Natural killer cell (primary cell): ENCODE results near the gene RANBP17. TPM values are rescaled to one million over a fixed set of nuclear protein-coding genes. Genes with fewer than 3 reads are reported as not detected.

ENCODE experiments used
- ATAC-seq, 3 donors: fragments of 150-1000 bp in 2 of 3; fragments of 200-7000 bp in 1 of 3; cut with Tn5 transposase; 1 replicate in 1 of 3; 2 replicates in 2 of 3; pipeline ENCODE4 v1.10.0; 2021; ENCODE audit warnings: mild to moderate bottlenecking in 2 of 3, moderate library complexity in 2 of 3
- DNase-seq, 2 donors: peaks; one replicate each; pipeline versions ENCODE4 v3.0.0 to v3.0.0-alpha.2; 2013 to 2021; ENCODE audit warnings: mixed read lengths in 1 of 2
- H3K27ac ChIP-seq: one replicate; pipeline ENCODE4 v1.5.1; 2013; ENCODE audit warnings: mild to moderate bottlenecking, low read length
- H3K27me3 ChIP-seq: one replicate; pipeline ENCODE4 v1.6.1; 2013; ENCODE audit warnings: low read length; ENCODE audit not compliant: control insufficient read depth, insufficient read depth
- H3K36me3 ChIP-seq: one replicate; pipeline ENCODE4 v1.6.1; 2013; ENCODE audit warnings: low read length; ENCODE audit not compliant: control insufficient read depth, insufficient read depth
- H3K4me1 ChIP-seq: one replicate; pipeline ENCODE4 v1.6.1; 2013; ENCODE audit warnings: low read length; ENCODE audit not compliant: control insufficient read depth, insufficient read depth
- H3K4me3 ChIP-seq: one replicate; pipeline ENCODE4 v1.5.1; 2013; ENCODE audit warnings: low read length
- H3K9me3 ChIP-seq: one replicate; pipeline ENCODE4 v1.6.1; 2013; ENCODE audit warnings: low read length; ENCODE audit not compliant: control insufficient read depth, insufficient read depth
- H3K27ac Mint-ChIP-seq, 2 donors: one replicate each; pipeline ENCODE4 v1.8.0; 2022; ENCODE audit warnings: mild to moderate bottlenecking in 2 of 2, mixed read lengths in 2 of 2, moderate library complexity in 1 of 2
- H3K27me3 Mint-ChIP-seq, 2 donors: one replicate each; pipeline ENCODE4 v1.8.0; 2022; ENCODE audit warnings: low read depth in 2 of 2, mixed read lengths in 2 of 2
- H3K36me3 Mint-ChIP-seq: one replicate; pipeline ENCODE4 v1.8.0; 2022; ENCODE audit warnings: mixed read lengths
- H3K4me1 Mint-ChIP-seq, 2 donors: one replicate each; pipeline ENCODE4 v1.8.0; 2022; ENCODE audit warnings: mixed read lengths in 2 of 2
- H3K4me3 Mint-ChIP-seq: one replicate; pipeline ENCODE4 v1.8.0; 2022; ENCODE audit warnings: mild to moderate bottlenecking, moderate library complexity, mixed read lengths
- H3K9me3 Mint-ChIP-seq, 2 donors: one replicate each; pipeline ENCODE4 v1.8.0; 2022; ENCODE audit warnings: mixed read lengths in 2 of 2
- CTCF ChIP-seq: fragments of 200-600 bp; IDR thresholded peaks from one replicate; pipeline ENCODE4 v1.8.0; 2022; ENCODE audit warnings: antibody characterized with exemption
- WGBS: methylation state at CpG from one replicate; pipeline ENCODE4 v1.1.7; 2013; ENCODE audit warnings: missing lambda C conversion rate; ENCODE audit not compliant: insufficient coverage; 5-methylcytosine and 5-hydroxymethylcytosine counted together
- intact Hi-C: fragments of 100-400 bp; cut with micrococcal nuclease; formaldehyde crosslinking; loops from one replicate; pipeline ENCODE4 v1.14.2; 2022
- total RNA-seq, 4 donors: library from RNA; stranded (reverse); fragments of 120-200 nt in 1 of 4; gene quantifications; one replicate each; pipeline versions ENCODE4 v1.2.3 to v1.2.4, GENCODE V29; 2013 to 2022

The RANBP17 gene
- total RNA-seq, 3 donors from 2014 or later (not counting 1 experiment from before 2014, with no cell fraction given) = 11.2 to 15.0 (median 12.6) TPM

DNA sequence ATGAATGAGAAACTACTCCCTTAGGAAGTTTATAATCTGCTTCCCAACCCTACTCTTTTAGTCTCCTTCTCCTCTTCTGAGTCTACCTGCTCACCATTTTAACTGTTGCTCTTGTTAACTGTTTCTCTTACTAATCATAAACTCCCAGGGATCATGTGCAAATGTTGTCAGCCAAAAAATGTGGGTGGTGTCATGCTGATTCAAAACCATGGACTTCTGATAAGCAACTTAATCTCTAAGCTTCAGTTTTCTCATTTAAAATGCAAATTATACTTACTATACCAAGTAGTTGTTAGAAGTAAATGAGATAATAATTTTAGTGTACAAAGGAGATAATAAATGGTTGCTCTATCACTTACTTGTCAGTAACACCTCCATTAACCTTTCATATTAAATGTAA, 401.4 kb downstream of the RANBP17 start:
- no peak overlapping the region for H3K27ac Mint-ChIP-seq
- H3K27me3 Mint-ChIP-seq = no peaks in the 10 kb centered on the region
- intact Hi-C loops = no loop called here

DNA sequence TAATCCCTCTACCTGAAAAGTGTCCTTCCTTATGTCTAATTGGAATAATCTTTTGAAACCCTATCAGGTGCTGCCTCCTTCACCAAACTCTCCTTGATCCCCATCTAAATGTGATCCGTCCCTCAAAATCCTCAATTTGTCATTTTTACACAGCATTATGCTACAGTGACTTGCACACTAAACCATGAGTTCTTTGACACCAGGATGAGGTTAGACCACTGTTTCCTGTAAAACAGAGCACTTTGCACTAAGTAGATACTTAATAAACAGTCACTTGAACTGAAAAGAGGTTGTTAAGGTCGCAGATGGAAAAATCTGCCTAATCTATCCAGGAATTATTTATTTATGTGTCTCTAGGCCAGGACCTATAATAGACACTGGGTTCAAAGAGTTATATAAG, 403.0 kb downstream of the RANBP17 start:
- ATAC-seq (peak; percentile 63 to 91 (median 80)), DNase-seq (peak in 1 of 2 donors; percentile 24)
- no peaks in the 10 kb centered on the region for H3K36me3 Mint-ChIP-seq
- H3K9me3 ChIP-seq = no peaks in the 10 kb centered on the region
- no peak overlapping the region for H3K27ac ChIP-seq
- peaks cover 43 to 52% of the 10 kb centered on the region in 2 donors for H3K4me1 Mint-ChIP-seq
- 12% methylated on average over 1 of the region's 2 CpGs for WGBS
- no peaks in the 10 kb centered on the region for H3K27me3 Mint-ChIP-seq
- no peak for TF ChIP-seq CTCF
- no peak overlapping the region for H3K4me3 ChIP-seq
- H3K27ac Mint-ChIP-seq = peak overlapping the region; percentile 0 to 56
- H3K9me3 Mint-ChIP-seq = no peaks in the 10 kb centered on the region
- intact Hi-C loops = no loop called here
- H3K27me3 ChIP-seq = no peaks in the 10 kb centered on the region
- H3K36me3 ChIP-seq = no peaks in the 10 kb centered on the region
- peak overlapping the region; percentile 54 for H3K4me3 Mint-ChIP-seq
- H3K4me1 ChIP-seq = peaks cover 10% of the 10 kb centered on the region

More for the DNA sequence above, 401.4 kb downstream of the RANBP17 start:
- Mint-ChIP-seq H3K4me3 (no peak overlapping the region), H3K36me3 (no peaks in the 10 kb centered on the region), H3K4me1 (peaks cover 31 to 41% of the 10 kb centered on the region in 2 donors), H3K9me3 (no peaks in the 10 kb centered on the region)
- no peak for DNase-seq
- H3K9me3 ChIP-seq = no peaks in the 10 kb centered on the region
- no peaks in the 10 kb centered on the region for H3K36me3 ChIP-seq
- no peak for TF ChIP-seq CTCF
- H3K27me3 ChIP-seq = no peaks in the 10 kb centered on the region
- no peak overlapping the region for H3K4me3 ChIP-seq
- ATAC-seq = no peak
- H3K27ac ChIP-seq = no peak overlapping the region
- H3K4me1 ChIP-seq = peaks cover 10% of the 10 kb centered on the region

- Histone ChIP-seq H3K4me3 (no peak overlapping the region), H3K9me3 (no peaks in the 10 kb centered on the region), H3K27me3 (no peaks in the 10 kb centered on the region), H3K36me3 (no peaks in the 10 kb centered on the region), H3K4me1 (peaks cover 13% of the 10 kb centered on the region), H3K27ac (no peak overlapping the region)
- Mint-ChIP-seq H3K27me3 (no peaks in the 10 kb centered on the region), H3K4me3 (no peak overlapping the region), H3K4me1 (peaks cover 47 to 49% of the 10 kb centered on the region in 2 donors), H3K36me3 (no peaks in the 10 kb centered on the region), H3K9me3 (no peaks in the 10 kb centered on the region), H3K27ac (no peak overlapping the region)
- intact Hi-C loops = no loop called here
- no peak for TF ChIP-seq CTCF
- DNase-seq = no peak
- WGBS = 93% methylated on average over 6 of the region's 7 CpGs
- ATAC-seq = no peak
These were observed 407.1 kb downstream of the RANBP17 start for GRCh38 chr5:171268700-171269620.
